ENCODE results near the gene SPIN4.

- TF ChIP-seq CTCF (IDR thresholded peaks at IDR 0.05 in 4 of 5, conservative IDR thresholded peaks at IDR 0.05 in 1 of 5) (no peak), POLR2A (IDR thresholded peaks at IDR 0.05) (peak; percentile 18 to 39)
Measured at GRCh38 chrX:63350941-63351616, at the start of gene SPIN4.

Data from gastrocnemius medialis (tissue), 4 donors.